ENCODE data around the gene KDM5B.

The KDM5B gene

DNA sequence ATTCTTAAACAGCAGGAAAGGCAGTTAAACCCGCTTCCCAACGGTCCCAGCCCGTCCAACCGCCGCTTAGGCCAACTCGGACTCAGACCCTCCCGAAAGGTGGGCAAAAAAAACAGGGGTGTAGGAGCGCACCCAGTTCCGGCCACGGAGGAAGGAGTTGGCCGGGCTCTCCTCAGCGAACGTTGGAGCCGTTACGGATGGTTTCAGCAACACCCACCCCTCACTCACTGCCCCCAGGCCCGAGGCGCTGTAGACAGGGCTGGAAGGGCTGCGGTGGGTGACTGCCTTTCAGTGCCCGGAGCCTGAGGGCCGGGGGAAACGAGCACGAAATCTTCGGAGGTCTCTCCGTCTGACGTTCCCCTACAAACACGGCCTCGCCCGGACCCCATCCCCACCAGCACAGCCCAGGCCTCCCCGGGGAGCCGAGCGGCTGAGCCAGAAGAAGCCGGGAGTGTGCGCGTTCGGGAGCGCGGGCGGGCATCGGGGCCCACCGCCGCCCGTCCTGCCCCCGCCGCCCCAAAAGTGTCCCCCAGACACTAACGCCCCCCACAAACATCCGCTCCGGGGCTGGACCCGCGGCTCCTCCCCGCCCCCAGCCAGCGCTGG, 1.3 kb downstream of the KDM5B start:
- no peak overlapping the region for H3K9ac ChIP-seq (ENCODE audit: low read depth, low read length)
- DNase-seq = no peak
- no peak overlapping the region for H3K27ac ChIP-seq (ENCODE audit: low read length)
- 0 out of 2 replicates have a peak, but pooled peaks cover 3% of the 10 kb centered on the region for H4K20me1 ChIP-seq (ENCODE audit: insufficient read depth, low read length)
- no peaks in the 10 kb centered on the region for H3K9me3 ChIP-seq (ENCODE audit: insufficient read depth, low read length, severe bottlenecking)
- peaks cover 78% of the 10 kb centered on the region for H3K27me3 ChIP-seq (ENCODE audit: insufficient read depth, low read length, poor library complexity)
- peaks cover 16% of the 10 kb centered on the region for H3K4me1 ChIP-seq (ENCODE audit: insufficient read depth, low read length)
- no peak for TF ChIP-seq EZH2 (IDR thresholded peaks at IDR 0.05; ENCODE audit: borderline replicate concordance, low read depth, low read length, severe bottlenecking)
- TF ChIP-seq CTCF (IDR thresholded peaks at IDR 0.05; ENCODE audit: borderline replicate concordance, extremely low read depth, low read length, poor library complexity, severe bottlenecking) = no peak
- no peaks in the 10 kb centered on the region for H3K36me3 ChIP-seq (ENCODE audit: insufficient read depth, low read length)
- no peak for ATAC-seq (ENCODE audit: insufficient read depth, low read depth)
- no peak overlapping the region for H3K4me3 ChIP-seq (ENCODE audit: low read depth in 1 of 2, low read length in 2 of 2)
- H3K79me2 ChIP-seq (ENCODE audit: insufficient read depth, low read length) = no peaks in the 10 kb centered on the region
- H2AFZ ChIP-seq (ENCODE audit: low read depth, low read length) = no peak overlapping the region
- no peak overlapping the region for H3K4me2 ChIP-seq (ENCODE audit: insufficient read depth, low read length)

GRCh38 chr1:202805886-202806844, 2.1 kb downstream of the KDM5B start:
- no peak for DNase-seq
- Histone ChIP-seq H3K27ac (ENCODE audit: low read length) (no peak overlapping the region), H3K4me3 (ENCODE audit: low read depth in 1 of 2, low read length in 2 of 2) (no peak overlapping the region)

GRCh38 chr1:202804126-202804525, 4.1 kb downstream of the KDM5B start:
- Histone ChIP-seq H3K4me1 (ENCODE audit: insufficient read depth, low read length) (peaks cover 7% of the 10 kb centered on the region), H3K9me3 (ENCODE audit: insufficient read depth, low read length, severe bottlenecking) (no peaks in the 10 kb centered on the region), H3K4me2 (ENCODE audit: insufficient read depth, low read length) (no peak overlapping the region), H3K27ac (ENCODE audit: low read length) (no peak overlapping the region), H2AFZ (ENCODE audit: low read depth, low read length) (no peak overlapping the region), H3K36me3 (ENCODE audit: insufficient read depth, low read length) (no peaks in the 10 kb centered on the region), H3K4me3 (ENCODE audit: low read depth in 1 of 2, low read length in 2 of 2) (no peak overlapping the region), H4K20me1 (ENCODE audit: insufficient read depth, low read length) (no peaks in the 10 kb centered on the region), H3K27me3 (ENCODE audit: insufficient read depth, low read length, poor library complexity) (peaks cover 57% of the 10 kb centered on the region), H3K9ac (ENCODE audit: low read depth, low read length) (no peak overlapping the region), H3K79me2 (ENCODE audit: insufficient read depth, low read length) (no peaks in the 10 kb centered on the region)
- TF ChIP-seq CTCF (IDR thresholded peaks at IDR 0.05; ENCODE audit: borderline replicate concordance, extremely low read depth, low read length, poor library complexity, severe bottlenecking) (no peak), EZH2 (IDR thresholded peaks at IDR 0.05; ENCODE audit: borderline replicate concordance, low read depth, low read length, severe bottlenecking) (no peak)
- ATAC-seq (ENCODE audit: insufficient read depth, low read depth) (no peak), DNase-seq (no peak)

More at GRCh38 chr1:202805886-202806844, 2.1 kb downstream of the KDM5B start:
- no peaks in the 10 kb centered on the region for H3K36me3 ChIP-seq (ENCODE audit: insufficient read depth, low read length)
- H2AFZ ChIP-seq (ENCODE audit: low read depth, low read length) = no peak overlapping the region
- 0 out of 2 replicates have a peak, but pooled peaks cover 1% of the 10 kb centered on the region for H4K20me1 ChIP-seq (ENCODE audit: insufficient read depth, low read length)
- H3K4me1 ChIP-seq (ENCODE audit: insufficient read depth, low read length) = peaks cover 15% of the 10 kb centered on the region
- no peaks in the 10 kb centered on the region for H3K79me2 ChIP-seq (ENCODE audit: insufficient read depth, low read length)
- H3K9ac ChIP-seq (ENCODE audit: low read depth, low read length) = no peak overlapping the region
- peaks cover 72% of the 10 kb centered on the region for H3K27me3 ChIP-seq (ENCODE audit: insufficient read depth, low read length, poor library complexity)
- TF ChIP-seq CTCF (IDR thresholded peaks at IDR 0.05; ENCODE audit: borderline replicate concordance, extremely low read depth, low read length, poor library complexity, severe bottlenecking) (no peak), EZH2 (IDR thresholded peaks at IDR 0.05; ENCODE audit: borderline replicate concordance, low read depth, low read length, severe bottlenecking) (no peak)
- no peaks in the 10 kb centered on the region for H3K9me3 ChIP-seq (ENCODE audit: insufficient read depth, low read length, severe bottlenecking)
- ATAC-seq (ENCODE audit: insufficient read depth, low read depth) = no peak
- no peak overlapping the region for H3K4me2 ChIP-seq (ENCODE audit: insufficient read depth, low read length)
